DOHH2 (cell line): ENCODE results near the gene ISL2.

ENCODE experiments used
- H3F3A ChIP-seq: fragments of 200-600 bp; sonication (generic), shearing (Covaris generic); 2 replicates; pipeline ENCODE4 v1.6.0; 2016; ENCODE audit warnings: antibody characterized with exemption, mild to moderate bottlenecking; ENCODE audit not compliant: control insufficient read depth, insufficient read depth
- H3K27ac ChIP-seq: fragments of 200-600 bp; sonication (generic); 2 replicates; pipeline ENCODE4 v1.5.1; 2014; ENCODE audit warnings: low read depth, mild to moderate bottlenecking, low read length, moderate library complexity
- H3K27me3 ChIP-seq: fragments of 200-600 bp; sonication (generic); 2 replicates; pipeline ENCODE4 v1.6.1; 2014; ENCODE audit warnings: mild to moderate bottlenecking, low read length, mixed read lengths; ENCODE audit not compliant: control insufficient read depth
- H3K36me3 ChIP-seq: fragments of 200-600 bp; sonication (generic); 2 replicates; pipeline ENCODE4 v1.6.1; 2014; ENCODE audit warnings: mild to moderate bottlenecking, low read length, moderate library complexity, mixed read lengths; ENCODE audit not compliant: control insufficient read depth
- H3K4me1 ChIP-seq: fragments of 200-600 bp; sonication (generic); 2 replicates; pipeline ENCODE4 v1.6.1; 2014; ENCODE audit warnings: mild to moderate bottlenecking, low read length, mixed read lengths; ENCODE audit not compliant: control insufficient read depth
- H3K4me2 ChIP-seq: fragments of 200-600 bp; sonication (generic); 2 replicates; pipeline ENCODE4 v1.6.0; 2014; ENCODE audit warnings: mild to moderate bottlenecking, low read length, moderate library complexity
- H3K4me3 ChIP-seq: fragments of 200-600 bp; sonication (generic); 2 replicates; pipeline ENCODE4 v1.5.1; 2014; ENCODE audit warnings: mild to moderate bottlenecking, low read length, mixed read lengths
- H3K79me2 ChIP-seq: fragments of 200-600 bp; sonication (generic); 2 replicates; pipeline ENCODE4 v1.6.1; 2014; ENCODE audit warnings: mild to moderate bottlenecking, low read length, mixed read lengths; ENCODE audit not compliant: control insufficient read depth
- H3K9me2 ChIP-seq: fragments of 200-600 bp; sonication (generic); replicated peaks from 2 replicates; pipeline ENCODE4 v1.6.1; 2014; ENCODE audit warnings: mild to moderate bottlenecking, low read length, mixed read lengths; ENCODE audit not compliant: control insufficient read depth
- H3K9me3 ChIP-seq: fragments of 200-600 bp; sonication (generic); 2 replicates; pipeline ENCODE4 v1.6.1; 2014; ENCODE audit warnings: antibody characterized with exemption, low read length, mixed read lengths; ENCODE audit not compliant: control insufficient read depth, insufficient read depth
- H4K20me1 ChIP-seq: fragments of 200-600 bp; sonication (generic); 2 replicates; pipeline ENCODE4 v1.6.0; 2014; ENCODE audit warnings: low read depth, mild to moderate bottlenecking, antibody characterized with exemption, low read length, moderate library complexity; ENCODE audit not compliant: control insufficient read depth, insufficient read depth
- CTCF ChIP-seq: fragments of 200-600 bp; sonication (generic); IDR thresholded peaks from one replicate; pipeline ENCODE4 v1.5.1; 2014; ENCODE audit warnings: antibody characterized with exemption, mild to moderate bottlenecking, low read depth, low read length; ENCODE audit not compliant: poor library complexity, severe bottlenecking
- EZH2phosphoT487 ChIP-seq: fragments of 200-600 bp; sonication (generic); IDR thresholded peaks from 2 replicates; pipeline ENCODE4 v1.6.1; 2017; ENCODE audit warnings: borderline replicate concordance, mild to moderate bottlenecking, antibody characterized with exemption, low read length, moderate library complexity, mixed read lengths

The ISL2 gene

GRCh38 chr15:76328958-76329357 is 7.6 kb upstream of the ISL2 start:
- H3K4me2 ChIP-seq: no peak overlapping the region
- no peak overlapping the region for H3K4me3 ChIP-seq
- H3K27me3 ChIP-seq: peaks cover 29% of the 10 kb centered on the region; the same call in 1 of the 2 replicates
- H3K79me2 ChIP-seq: no peaks in the 10 kb centered on the region
- no peaks in the 10 kb centered on the region for H3K9me2 ChIP-seq
- H4K20me1 ChIP-seq: no peaks in the 10 kb centered on the region
- TF ChIP-seq EZH2phosphoT487 (no peak), CTCF (no peak)
- no peaks in the 10 kb centered on the region for H3K36me3 ChIP-seq
- H3K27ac ChIP-seq: no peak overlapping the region
- H3K9me3 ChIP-seq: no peaks in the 10 kb centered on the region
- no peaks in the 10 kb centered on the region for H3F3A ChIP-seq
- H3K4me1 ChIP-seq: no peaks in the 10 kb centered on the region; the same call in 1 of the 2 replicates

- Histone ChIP-seq H3F3A (peaks cover 4% of the 10 kb centered on the region; the same call in 1 of the 2 replicates), H3K4me1 (peaks cover 2% of the 10 kb centered on the region), H3K27ac (no peak overlapping the region), H4K20me1 (no peaks in the 10 kb centered on the region), H3K9me3 (no peaks in the 10 kb centered on the region), H3K9me2 (no peaks in the 10 kb centered on the region), H3K79me2 (no peaks in the 10 kb centered on the region), H3K4me2 (no peak overlapping the region), H3K4me3 (no peak overlapping the region), H3K27me3 (peaks cover 24% of the 10 kb centered on the region; the same call in 1 of the 2 replicates), H3K36me3 (no peaks in the 10 kb centered on the region)
- TF ChIP-seq EZH2phosphoT487 (no peak), CTCF (peak; percentile 21)
Observed at GRCh38 chr15:76330080-76330680, 6.4 kb upstream of the ISL2 start.

DNA sequence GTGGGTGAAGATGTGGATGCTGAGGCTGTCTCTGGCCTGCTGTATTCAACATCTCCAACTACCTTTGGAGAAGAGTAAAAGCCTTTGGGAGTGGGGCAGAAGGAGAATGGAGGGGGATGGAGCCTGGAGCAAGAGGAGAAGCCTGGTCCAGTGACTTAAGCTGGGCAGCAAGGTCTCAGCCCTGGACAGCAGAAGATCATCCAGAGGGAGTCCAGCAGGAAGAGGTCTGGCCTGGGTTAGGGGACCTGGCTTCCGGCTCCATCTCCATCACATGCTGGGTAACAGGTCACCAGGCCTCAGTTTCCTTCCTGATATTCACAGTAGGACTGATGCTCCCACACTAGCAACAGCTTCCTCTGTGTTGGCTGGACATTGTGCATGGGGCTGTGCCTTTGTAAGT is 3.8 kb upstream of the ISL2 start:
- Histone ChIP-seq H3K79me2 (peaks cover 12% of the 10 kb centered on the region), H3K27me3 (peaks cover 20% of the 10 kb centered on the region; the same call in 1 of the 2 replicates), H3K4me3 (no peak overlapping the region), H3K27ac (no peak overlapping the region), H3K9me2 (no peaks in the 10 kb centered on the region), H3K4me2 (no peak overlapping the region), H3K4me1 (peaks cover 17% of the 10 kb centered on the region), H4K20me1 (no peaks in the 10 kb centered on the region), H3F3A (peaks cover 10% of the 10 kb centered on the region), H3K36me3 (no peaks in the 10 kb centered on the region), H3K9me3 (no peaks in the 10 kb centered on the region)
- TF ChIP-seq EZH2phosphoT487 (no peak), CTCF (no peak)
